H9 (cell line): ENCODE measurements around the gene FOXF1. TPM values are rescaled to one million over a fixed set of nuclear protein-coding genes. Genes with fewer than 3 reads are reported as not detected.

ENCODE experiments used
- DNase-seq: peaks from one replicate; pipeline ENCODE4 v3.0.0-alpha.2; 2017
- H2AFZ ChIP-seq: one replicate; pipeline ENCODE4 v1.6.1; 2013; ENCODE audit warnings: mild to moderate bottlenecking, low read length, control low read depth, moderate library complexity
- H2AK5ac ChIP-seq: 2 replicates; pipeline ENCODE4 v1.6.1; 2013; ENCODE audit warnings: low read length, control low read depth, mixed read lengths; ENCODE audit not compliant: insufficient read length
- H2BK120ac ChIP-seq: one replicate; pipeline ENCODE4 v1.6.1; 2013; ENCODE audit warnings: low read depth, mild to moderate bottlenecking, low read length, control low read depth, inconsistent platforms; ENCODE audit not compliant: poor library complexity, severe bottlenecking
- H2BK12ac ChIP-seq: 2 replicates; pipeline ENCODE4 v1.6.1; 2013; ENCODE audit warnings: low read length, control low read depth, mixed read lengths, low read depth; ENCODE audit not compliant: insufficient read length
- H2BK15ac ChIP-seq: 2 replicates; pipeline ENCODE4 v1.6.1; 2013; ENCODE audit warnings: low read depth, low read length, control low read depth
- H2BK20ac ChIP-seq: one replicate; pipeline ENCODE4 v1.6.1; 2013; ENCODE audit warnings: low read depth, mild to moderate bottlenecking, low read length, control low read depth, inconsistent platforms; ENCODE audit not compliant: poor library complexity, severe bottlenecking
- H2BK5ac ChIP-seq: 2 replicates; pipeline ENCODE4 v1.6.1; 2013; ENCODE audit warnings: low read length, control low read depth, mixed read lengths; ENCODE audit not compliant: insufficient read length
- H3K14ac ChIP-seq: 2 replicates; pipeline ENCODE4 v1.6.1; 2013; ENCODE audit warnings: low read length, control low read depth; ENCODE audit not compliant: insufficient read depth
- H3K18ac ChIP-seq: 2 replicates; pipeline ENCODE4 v1.6.1; 2013; ENCODE audit warnings: low read depth, mild to moderate bottlenecking, mixed read lengths, low read length, control low read depth; ENCODE audit not compliant: insufficient read length
- H3K23ac ChIP-seq: 2 replicates; pipeline ENCODE4 v1.6.1; 2013; ENCODE audit warnings: low read length, control low read depth, mixed read lengths, low read depth; ENCODE audit not compliant: insufficient read length
- H3K23me2 ChIP-seq: 2 replicates; pipeline ENCODE4 v1.6.1; 2013; ENCODE audit warnings: low read depth, mild to moderate bottlenecking, mixed read lengths, low read length, control low read depth; ENCODE audit not compliant: insufficient read length, poor library complexity, severe bottlenecking
- H3K27ac ChIP-seq: 2 replicates; pipeline ENCODE4 v1.5.1; 2013; ENCODE audit warnings: low read length, control low read depth, mixed read lengths, low read depth; ENCODE audit not compliant: insufficient read length
- H3K27me3 ChIP-seq: 2 replicates; pipeline ENCODE4 v1.6.1; 2013; ENCODE audit warnings: low read length, control low read depth, inconsistent platforms; ENCODE audit not compliant: insufficient read depth
- H3K4ac ChIP-seq: 2 replicates; pipeline ENCODE4 v1.6.1; 2013; ENCODE audit warnings: low read depth, mild to moderate bottlenecking, control low read depth, inconsistent platforms, low read length, moderate library complexity
- H3K4me1 ChIP-seq: 2 replicates; pipeline ENCODE4 v1.6.1; 2013; ENCODE audit warnings: low read length, control low read depth, inconsistent platforms; ENCODE audit not compliant: insufficient read depth
- H3K4me2 ChIP-seq: 2 replicates; pipeline ENCODE4 v1.6.1; 2013; ENCODE audit warnings: low read length, control low read depth, mixed read lengths; ENCODE audit not compliant: insufficient read length, insufficient read depth
- H3K56ac ChIP-seq: 2 replicates; pipeline ENCODE4 v1.6.1; 2013; ENCODE audit warnings: low read depth, mild to moderate bottlenecking, mixed read lengths, low read length, control low read depth; ENCODE audit not compliant: insufficient read length
- H3K79me1 ChIP-seq: 2 replicates; pipeline ENCODE4 v1.6.1; 2013; ENCODE audit warnings: low read depth, mild to moderate bottlenecking, moderate library complexity, low read length, control low read depth, inconsistent platforms; ENCODE audit not compliant: insufficient read depth, poor library complexity, severe bottlenecking
- H3K79me2 ChIP-seq: 2 replicates; pipeline ENCODE4 v1.6.1; 2013; ENCODE audit warnings: low read length, control low read depth, inconsistent platforms; ENCODE audit not compliant: insufficient read depth
- H3K9ac ChIP-seq: 2 replicates; pipeline ENCODE4 v1.6.1; 2013; ENCODE audit warnings: low read length, control low read depth, mixed read lengths; ENCODE audit not compliant: insufficient read length; ENCODE audit errors: extremely low read depth
- H3K9me3 ChIP-seq: one replicate; pipeline ENCODE4 v1.6.1; 2013; ENCODE audit warnings: low read depth, low read length, inconsistent platforms; ENCODE audit not compliant: control insufficient read depth
- H3T11ph ChIP-seq: one replicate; pipeline ENCODE4 v1.6.1; 2013; ENCODE audit warnings: mild to moderate bottlenecking, low read length, control low read depth, inconsistent platforms
- H4K20me1 ChIP-seq: one replicate; pipeline ENCODE4 v1.6.1; 2013; ENCODE audit not compliant: control insufficient read depth, insufficient read length, insufficient read depth
- H4K5ac ChIP-seq: 2 replicates; pipeline ENCODE4 v1.6.1; 2013; ENCODE audit warnings: low read depth, mild to moderate bottlenecking, mixed read lengths, low read length, control low read depth; ENCODE audit not compliant: insufficient read length
- H4K8ac ChIP-seq: replicated peaks from 2 replicates; pipeline ENCODE4 v1.6.1; 2013; ENCODE audit warnings: low read length, control low read depth, mixed read lengths, low read depth; ENCODE audit not compliant: insufficient read length
- H4K91ac ChIP-seq: 2 replicates; pipeline ENCODE4 v1.6.1; 2013; ENCODE audit warnings: low read depth, mild to moderate bottlenecking, moderate library complexity, mixed read lengths, low read length, control low read depth; ENCODE audit not compliant: insufficient read length
- H3K27ac Mint-ChIP-seq, 3 experiments: 2 replicates in 2 of 3; 3 replicates in 1 of 3; pipeline ENCODE4 v1.8.0; 2020 to 2021; ENCODE audit warnings: mixed read lengths in 3 of 3, mild to moderate bottlenecking in 1 of 3, moderate library complexity in 1 of 3
- H3K27me3 Mint-ChIP-seq: 2 replicates; pipeline ENCODE4 v1.8.0; 2021; ENCODE audit warnings: low read depth, mild to moderate bottlenecking, moderate library complexity, mixed read lengths
- H3K36me3 Mint-ChIP-seq, 3 experiments: 2 replicates in 2 of 3; 3 replicates in 1 of 3; pipeline ENCODE4 v1.8.0; 2020 to 2021; ENCODE audit warnings: low read depth in 3 of 3, mixed read lengths in 3 of 3; ENCODE audit not compliant: insufficient read depth in 1 of 3
- H3K4me1 Mint-ChIP-seq, 2 experiments: 2 replicates each; pipeline ENCODE4 v1.8.0; 2020; ENCODE audit warnings: mixed read lengths in 2 of 2
- H3K4me3 Mint-ChIP-seq, 2 experiments: 2 replicates in 1 of 2; 3 replicates in 1 of 2; pipeline ENCODE4 v1.8.0; 2020 to 2021; ENCODE audit warnings: mild to moderate bottlenecking in 2 of 2, mixed read lengths in 2 of 2, moderate library complexity in 1 of 2
- H3K9me3 Mint-ChIP-seq, 2 experiments: 2 replicates in 1 of 2; 3 replicates in 1 of 2; pipeline ENCODE4 v1.8.0; 2020; ENCODE audit warnings: mild to moderate bottlenecking in 2 of 2, mixed read lengths in 2 of 2, moderate library complexity in 1 of 2
- CTCF ChIP-seq: fragments of 200-600 bp; sonication (generic); conservative IDR thresholded peaks from 3 replicates; pipeline ENCODE4 v1.8.0; 2021; ENCODE audit warnings: antibody characterized with exemption, mild to moderate bottlenecking
- WGBS: extraction: QIAGEN DNeasy Blood & Tissue Kit; methylation state at CpG from one replicate; pipeline ENCODE4 v1.1.7; 2013; ENCODE audit warnings: missing lambda C conversion rate, low lambda C conversion rate, mixed read lengths; ENCODE audit not compliant: insufficient read length; ENCODE audit errors: extremely low coverage; 5-methylcytosine and 5-hydroxymethylcytosine counted together
- total RNA-seq: library from RNA; stranded (reverse); gene quantifications from 2 replicates; pipeline ENCODE4 v1.2.1, GENCODE V29; 2021

Gene FOXF1
- total RNA-seq, 1 experiment from 2014 or later: not detected

- Mint-ChIP-seq H3K27ac (peak overlapping the region in 1 of 3 experiments; percentile 77; a peak in 1 of 7 replicates), H3K9me3 (no peaks in the 10 kb centered on the region; a peak in 1 of 5 replicates), H3K27me3 (peaks cover under 1% of the 10 kb centered on the region), H3K4me1 (peaks cover 0 to 11% of the 10 kb centered on the region in 2 experiments; a peak in 2 of 4 replicates), H3K4me3 (peak overlapping the region; percentile 83 to 89), H3K36me3 (no peaks in the 10 kb centered on the region)
- H4K8ac ChIP-seq: no peak overlapping the region
- H4K91ac ChIP-seq: no peak overlapping the region
- no peaks in the 10 kb centered on the region for H3K27me3 ChIP-seq
- TF ChIP-seq CTCF: no peak
- H3K4me1 ChIP-seq: no peaks in the 10 kb centered on the region
- peak overlapping the region; percentile 31 for H4K5ac ChIP-seq
- no peak overlapping the region for H2BK12ac ChIP-seq
- no peaks in the 10 kb centered on the region for H3K9me3 ChIP-seq
- no peak overlapping the region for H3K23ac ChIP-seq
- H3K23me2 ChIP-seq: peaks cover 6% of the 10 kb centered on the region
- no peak overlapping the region for H2BK5ac ChIP-seq
- no peak overlapping the region for H3T11ph ChIP-seq
- no peaks in the 10 kb centered on the region for H4K20me1 ChIP-seq
- H2AK5ac ChIP-seq: no peak overlapping the region
- no peaks in the 10 kb centered on the region for H3K79me2 ChIP-seq
- no peak overlapping the region for H2BK15ac ChIP-seq
- no peak overlapping the region for H2BK120ac ChIP-seq
- H3K18ac ChIP-seq: no peak overlapping the region
- no peaks in the 10 kb centered on the region for H3K79me1 ChIP-seq
- no peak overlapping the region for H2AFZ ChIP-seq
- H3K4me2 ChIP-seq: peak overlapping the region; percentile 76
- no CpG with 5 or more reads among the region's 17 CpGs for WGBS
- H3K9ac ChIP-seq: peak overlapping the region; percentile 51
- DNase-seq: no peak
- no peak overlapping the region for H3K56ac ChIP-seq
- H2BK20ac ChIP-seq: no peak overlapping the region
- H3K4ac ChIP-seq: no peak overlapping the region
- H3K14ac ChIP-seq: no peak overlapping the region; the same call in 1 of the 2 replicates
- H3K27ac ChIP-seq: no peak overlapping the region
These were observed 45.4 kb downstream of the FOXF1 start for GRCh38 chr16:86555704-86556075.
